GM23248 (cell line): Measurements from ENCODE around the gene CUTC. TPM values are rescaled to one million over a fixed set of nuclear protein-coding genes. Genes with fewer than 3 reads are reported as not detected.
"Not testable (repeated sequence)": the region's sequence is repeated elsewhere in the genome, so short reads cannot be mapped to it uniquely, and the experiment has no call there.

ENCODE experiments used
- DNase-seq: peaks from one replicate; pipeline ENCODE4 v3.0.0-alpha.2; 2015
- H2AFZ ChIP-seq: fragments of 200-600 bp; sonication (generic); 2 replicates; pipeline ENCODE4 v1.6.1; 2016; ENCODE audit warnings: antibody characterized with exemption
- H3F3A ChIP-seq: fragments of 200-600 bp; sonication (generic); 2 replicates; pipeline ENCODE4 v1.6.1; 2016; ENCODE audit warnings: mild to moderate bottlenecking, antibody characterized with exemption, mixed run types; ENCODE audit not compliant: insufficient read depth
- H3K27ac ChIP-seq: fragments of 200-600 bp; sonication (generic); 2 replicates; pipeline ENCODE4 v1.5.1; 2016; ENCODE audit warnings: mild to moderate bottlenecking
- H3K27me3 ChIP-seq: fragments of 200-600 bp; sonication (generic); replicated peaks from 2 replicates; pipeline ENCODE4 v1.6.1; 2016; ENCODE audit warnings: mild to moderate bottlenecking; ENCODE audit not compliant: insufficient read depth
- H3K36me3 ChIP-seq: fragments of 200-600 bp; sonication (generic); 2 replicates; pipeline ENCODE4 v1.6.1; 2016; ENCODE audit warnings: low read depth, mild to moderate bottlenecking
- H3K4me1 ChIP-seq: fragments of 200-600 bp; sonication (generic); 2 replicates; pipeline ENCODE4 v1.6.1; 2016; ENCODE audit warnings: mild to moderate bottlenecking; ENCODE audit not compliant: insufficient read depth
- H3K4me2 ChIP-seq: fragments of 200-600 bp; sonication (generic); one replicate; pipeline ENCODE4 v1.6.1; 2016; ENCODE audit warnings: mild to moderate bottlenecking; ENCODE audit not compliant: unreplicated experiment
- H3K4me3 ChIP-seq: fragments of 200-600 bp; sonication (generic); 2 replicates; pipeline ENCODE4 v1.5.1; 2016; ENCODE audit warnings: mild to moderate bottlenecking
- H3K79me2 ChIP-seq: fragments of 200-600 bp; sonication (generic); 2 replicates; pipeline ENCODE4 v1.6.1; 2016; ENCODE audit warnings: mild to moderate bottlenecking; ENCODE audit not compliant: insufficient read depth
- H3K9ac ChIP-seq: fragments of 200-600 bp; sonication (generic); 2 replicates; pipeline ENCODE4 v1.6.1; 2016; ENCODE audit warnings: mild to moderate bottlenecking
- H3K9me2 ChIP-seq: fragments of 200-600 bp; sonication (generic); 2 replicates; pipeline ENCODE4 v1.6.1; 2016; ENCODE audit warnings: mixed run types, mild to moderate bottlenecking, moderate library complexity; ENCODE audit not compliant: insufficient read depth
- H3K9me3 ChIP-seq: fragments of 200-600 bp; sonication (generic); one replicate; pipeline ENCODE4 v1.6.1; 2017; ENCODE audit warnings: low read depth
- H4K20me1 ChIP-seq: fragments of 200-600 bp; sonication (generic); 2 replicates; pipeline ENCODE4 v1.6.0; 2016; ENCODE audit not compliant: insufficient read depth
- EZH2 ChIP-seq: fragments of 200-600 bp; sonication (generic); IDR thresholded peaks from 2 replicates; pipeline ENCODE4 v1.6.1; 2018; ENCODE audit warnings: antibody characterized with exemption, mild to moderate bottlenecking; ENCODE audit not compliant: insufficient read depth, poor library complexity, severe bottlenecking
- EZH2phosphoT487 ChIP-seq: fragments of 200-600 bp; sonication (generic); IDR thresholded peaks from 2 replicates; pipeline ENCODE4 v1.6.1; 2018; ENCODE audit warnings: antibody characterized with exemption, moderate library complexity, mild to moderate bottlenecking, low read depth; ENCODE audit not compliant: insufficient read depth
- WGBS, 2 experiments: methylation state at CpG; one replicate each; pipeline ENCODE4 v1.1.6; 2015 to 2017; ENCODE audit warnings: low lambda C conversion rate in 2 of 2, low coverage in 1 of 2; ENCODE audit errors: missing lambda C conversion rate in 2 of 2; 5-methylcytosine and 5-hydroxymethylcytosine counted together
- in situ Hi-C: fragments of 300-500 bp; cut with MboI; formaldehyde crosslinking; loops from 2 replicates; pipeline ENCODE4 v1.15.0; 2020
- polyA plus RNA-seq: library from polyadenylated mRNA; unstranded; fragments of >200 nt; fragmentation: Nextera tagmentation; extraction: Ambion mirVana; gene quantifications from 2 replicates; pipeline ENCODE4 v1.2.1, GENCODE V29; 2016
- total RNA-seq: library from RNA; depleted of rRNA; stranded (reverse); fragments of >200 nt; shearing (Covaris generic); gene quantifications from 2 replicates; pipeline ENCODE4 v1.2.3, GENCODE V29; 2014

Gene CUTC
- total and polyA plus RNA-seq, 2 experiments from 2014 or later: 20.9 to 25.7 TPM

DNA sequence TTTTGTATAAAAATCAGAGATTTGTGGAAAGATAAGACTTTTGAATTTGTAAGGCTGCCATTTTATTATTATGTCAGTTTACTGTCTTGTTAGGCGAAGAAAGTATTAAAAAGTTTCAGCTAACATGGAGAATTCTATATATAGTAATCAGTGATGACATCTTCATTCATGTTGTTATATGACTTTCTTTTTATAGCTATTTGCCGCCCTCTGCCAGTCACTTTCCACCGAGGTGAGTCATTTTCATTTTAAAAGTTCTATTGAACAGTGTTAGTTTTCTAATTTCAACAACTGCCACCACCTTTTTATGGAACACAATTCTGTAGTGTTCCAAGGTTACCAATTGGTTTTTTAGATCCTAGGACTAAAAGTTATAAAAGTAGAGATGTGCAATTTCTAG, 11.8 kb downstream of the CUTC start:
- H3K27ac ChIP-seq: no peak overlapping the region

DNA sequence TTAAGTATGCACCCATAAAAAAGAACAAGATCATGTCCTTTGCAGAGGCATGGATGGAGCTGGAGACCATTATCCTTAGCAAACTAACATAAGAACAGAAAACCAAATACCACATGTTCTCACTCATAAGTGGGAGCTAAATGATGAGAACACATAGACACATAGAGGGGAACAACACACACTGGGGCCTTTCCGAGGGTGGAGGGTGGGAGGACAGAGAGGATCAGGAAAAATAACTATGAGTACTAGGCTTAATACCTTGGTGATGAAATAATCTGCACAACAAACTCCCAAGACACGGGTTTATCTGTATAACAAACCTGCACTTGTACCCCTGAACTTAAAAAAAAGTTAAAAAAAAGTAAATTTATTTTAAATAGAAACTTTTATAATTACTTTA, 14.1 kb downstream of the CUTC start:
- 73 to 75% methylated on average over 2 of the region's 2 CpGs for WGBS, 2 experiments
- H3K27me3 ChIP-seq, H3K27ac ChIP-seq, H4K20me1 ChIP-seq, H3K9me3 ChIP-seq, H3K4me2 ChIP-seq, H3K4me3 ChIP-seq, H3K9ac ChIP-seq, H3K79me2 ChIP-seq, H3K9me2 ChIP-seq, in situ Hi-C loops, DNase-seq, H2AFZ ChIP-seq: not testable (repeated sequence)
- Histone ChIP-seq H3F3A (peaks cover 22% of the 10 kb centered on the region), H3K36me3 (peaks cover 51% of the 10 kb centered on the region), H3K4me1 (peaks cover 25% of the 10 kb centered on the region)

More for the DNA sequence above, 11.8 kb downstream of the CUTC start:
- DNase-seq: no peak
- Histone ChIP-seq H3K4me1 (peaks cover 27% of the 10 kb centered on the region), H3K27me3 (no peaks in the 10 kb centered on the region), H3K9ac (no peak overlapping the region), H3K9me2 (no peaks in the 10 kb centered on the region; the same call in 1 of the 2 replicates), H2AFZ (no peak overlapping the region), H3K79me2 (peaks cover 28% of the 10 kb centered on the region), H4K20me1 (no peaks in the 10 kb centered on the region), H3F3A (peaks cover 32% of the 10 kb centered on the region), H3K9me3 (peaks cover 7% of the 10 kb centered on the region), H3K4me2 (no peak overlapping the region), H3K4me3 (no peak overlapping the region), H3K36me3 (peaks cover 68% of the 10 kb centered on the region)
- in situ Hi-C loops: no loop called here
- WGBS, 2 experiments: 83 to 85% methylated on average over 3 of the region's 3 CpGs
- TF ChIP-seq EZH2phosphoT487 (no peak), EZH2 (no peak)

DNA sequence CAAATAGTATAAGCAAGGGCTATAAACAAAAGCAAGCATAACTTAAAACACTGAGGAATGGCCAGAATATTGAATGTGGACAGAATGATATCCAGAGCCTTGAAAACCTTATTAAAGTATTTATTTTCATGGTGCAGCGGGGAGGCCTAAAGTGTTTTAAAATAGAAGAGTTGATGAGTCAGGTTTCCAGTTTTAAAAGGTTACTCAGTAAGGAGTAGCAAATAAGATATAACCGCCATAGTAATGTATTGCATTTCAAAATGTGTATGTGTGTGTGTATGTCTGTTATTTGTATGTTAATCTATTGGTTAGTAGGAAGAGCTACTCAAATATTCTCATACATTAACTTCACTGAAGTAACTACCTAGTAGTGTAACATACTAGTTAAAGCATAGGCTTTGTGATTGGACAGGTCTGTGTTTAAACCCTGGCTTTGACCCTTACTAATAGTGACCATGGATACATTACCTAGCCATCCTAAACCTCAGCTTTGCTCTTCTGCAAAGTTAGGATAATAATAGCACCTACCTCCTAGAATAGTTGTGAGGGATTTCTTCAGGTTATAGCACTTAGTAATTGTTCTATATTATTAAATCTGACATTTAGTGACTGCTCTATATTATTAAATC, 16.9 kb downstream of the CUTC start:
- no peaks in the 10 kb centered on the region for H3K4me1 ChIP-seq
- TF ChIP-seq EZH2 (no peak), EZH2phosphoT487 (no peak)
- H3K27ac ChIP-seq: no peak overlapping the region
- H3K79me2 ChIP-seq: no peaks in the 10 kb centered on the region; the same call in 1 of the 2 replicates
- peaks cover 46% of the 10 kb centered on the region for H3K36me3 ChIP-seq
- H3K4me2 ChIP-seq: no peak overlapping the region
- H3K27me3 ChIP-seq: no peaks in the 10 kb centered on the region
- 96% methylated on average over 2 of the region's 2 CpGs for WGBS, 2 experiments
- H3K9me3 ChIP-seq: no peaks in the 10 kb centered on the region
- H2AFZ ChIP-seq: no peak overlapping the region
- no peaks in the 10 kb centered on the region for H4K20me1 ChIP-seq
- no peak overlapping the region for H3K9ac ChIP-seq
- in situ Hi-C loops: no loop called here
- H3K9me2 ChIP-seq: no peaks in the 10 kb centered on the region
- no peak overlapping the region for H3K4me3 ChIP-seq
- H3F3A ChIP-seq: no peaks in the 10 kb centered on the region
- no peak for DNase-seq

DNA sequence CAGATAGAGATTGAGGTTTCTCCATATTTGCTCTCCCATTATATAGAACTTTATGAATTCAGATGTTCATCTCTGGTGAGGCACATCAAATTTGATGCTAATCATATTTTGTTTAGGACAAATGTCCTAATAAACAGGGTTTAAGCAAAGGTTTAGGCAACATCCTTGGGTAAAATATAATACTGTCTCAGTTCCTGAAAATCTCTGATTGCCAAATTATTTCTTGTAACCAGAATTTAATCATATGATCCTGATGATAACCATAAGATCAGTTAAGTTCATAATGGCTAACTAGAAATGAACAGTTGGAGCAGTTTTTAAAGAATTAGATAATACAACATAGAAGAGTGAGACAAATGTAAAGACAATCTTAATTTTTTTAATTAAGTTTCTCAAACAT, 18.6 kb downstream of the CUTC start:
- H2AFZ ChIP-seq: no peak overlapping the region
- in situ Hi-C loops: no loop called here
- H3K4me1 ChIP-seq: peaks cover 10% of the 10 kb centered on the region; the same call in 1 of the 2 replicates
- no peaks in the 10 kb centered on the region for H3K9me2 ChIP-seq
- H3K4me3 ChIP-seq: no peak overlapping the region
- H3F3A ChIP-seq: 0 out of 2 replicates have a peak, but pooled peaks cover 6% of the 10 kb centered on the region
- no peaks in the 10 kb centered on the region for H3K9me3 ChIP-seq
- DNase-seq: no peak
- TF ChIP-seq EZH2: no peak
- no peak for TF ChIP-seq EZH2phosphoT487
- no peak overlapping the region for H3K4me2 ChIP-seq
- no peak overlapping the region for H3K27ac ChIP-seq
- H3K9ac ChIP-seq: no peak overlapping the region
- no peaks in the 10 kb centered on the region; the same call in 1 of the 2 replicates for H3K79me2 ChIP-seq
- H4K20me1 ChIP-seq: no peaks in the 10 kb centered on the region
- no peaks in the 10 kb centered on the region for H3K27me3 ChIP-seq
- peaks cover 41% of the 10 kb centered on the region for H3K36me3 ChIP-seq

DNA sequence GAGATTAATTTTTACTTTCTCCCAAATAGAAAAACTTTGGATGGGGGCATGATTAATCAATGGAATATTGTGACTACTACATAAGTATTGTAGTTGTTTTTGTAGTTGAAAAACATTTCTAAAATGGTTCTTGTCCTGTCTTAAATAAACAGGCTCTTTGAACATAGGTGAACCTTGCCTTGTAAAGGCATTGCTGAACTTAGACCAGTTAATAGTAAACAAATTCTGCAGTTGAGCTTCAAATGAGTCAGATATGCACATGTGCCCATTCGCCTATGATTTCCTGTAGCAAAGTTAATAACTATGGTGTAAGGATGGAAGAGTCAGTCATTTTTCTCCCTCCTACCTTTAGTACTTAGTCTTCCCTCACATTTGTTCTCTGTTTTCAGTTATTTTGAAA, 22.6 kb downstream of the CUTC start:
- TF ChIP-seq EZH2 (no peak), EZH2phosphoT487 (no peak)
- Histone ChIP-seq H3K9me2 (no peaks in the 10 kb centered on the region), H3K4me3 (no peak overlapping the region), H2AFZ (no peak overlapping the region), H3K36me3 (peaks cover 24% of the 10 kb centered on the region), H3K27me3 (no peaks in the 10 kb centered on the region), H4K20me1 (no peaks in the 10 kb centered on the region), H3K27ac (no peak overlapping the region), H3F3A (peaks cover 22% of the 10 kb centered on the region; the same call in 1 of the 2 replicates), H3K4me1 (peaks cover 24% of the 10 kb centered on the region), H3K4me2 (no peak overlapping the region), H3K79me2 (no peaks in the 10 kb centered on the region), H3K9me3 (no peaks in the 10 kb centered on the region), H3K9ac (no peak overlapping the region)
- in situ Hi-C loops: no loop called here
- DNase-seq: peak; percentile 59
- WGBS, 2 experiments: 11 to 24% methylated on average over 1 of the region's 1 CpG
